NCI-H748 (cell line): ENCODE measurements around the gene RPL19.

Experiments
- DNase-seq: peaks from one replicate; lab custom pipeline; 2025; ENCODE audit not compliant: unreplicated experiment; lab: John Stamatoyannopoulos, UW

Gene RPL19

DNA sequence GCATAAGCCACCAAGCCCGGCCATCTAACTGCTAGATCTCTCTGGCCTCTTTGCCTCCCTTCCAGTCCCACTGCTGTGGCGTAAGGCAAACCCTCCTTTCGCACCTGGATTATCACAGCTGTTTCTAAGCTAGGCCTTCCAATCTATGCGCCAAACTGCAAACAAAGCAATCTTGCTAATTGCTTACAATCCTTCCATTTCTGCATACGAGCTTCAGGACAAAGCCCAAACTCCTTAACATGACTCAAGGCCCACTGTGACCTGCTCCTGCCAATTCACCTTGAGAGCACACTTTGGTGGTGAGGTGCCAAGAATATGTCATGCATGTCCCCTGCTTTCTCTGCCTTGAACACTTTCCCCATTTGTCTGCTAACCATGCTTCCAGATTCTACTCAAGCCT lies 28.1 kb upstream of the RPL19 start:
- DNase-seq, result no peak

DNA sequence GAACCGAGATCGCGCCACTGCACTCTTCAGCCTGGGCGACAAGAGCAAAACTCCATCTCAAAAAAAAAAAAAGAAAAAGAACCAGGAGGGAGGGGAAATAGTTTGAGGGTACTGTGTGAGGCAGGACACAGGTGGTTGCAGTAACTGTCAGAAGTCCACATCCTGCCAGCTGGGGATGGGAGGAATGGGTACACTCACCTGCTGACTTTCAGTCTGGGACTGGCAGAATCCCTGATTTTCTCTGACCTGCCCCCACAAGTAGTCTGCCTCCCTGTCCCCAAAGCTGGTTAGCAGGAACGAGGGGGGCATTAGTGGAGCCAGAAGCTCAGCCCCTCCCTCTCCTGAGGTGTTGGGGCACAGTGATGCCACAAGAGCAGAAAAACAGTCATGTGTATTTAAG lies 27.0 kb upstream of the RPL19 start:
- no peak for DNase-seq

DNA sequence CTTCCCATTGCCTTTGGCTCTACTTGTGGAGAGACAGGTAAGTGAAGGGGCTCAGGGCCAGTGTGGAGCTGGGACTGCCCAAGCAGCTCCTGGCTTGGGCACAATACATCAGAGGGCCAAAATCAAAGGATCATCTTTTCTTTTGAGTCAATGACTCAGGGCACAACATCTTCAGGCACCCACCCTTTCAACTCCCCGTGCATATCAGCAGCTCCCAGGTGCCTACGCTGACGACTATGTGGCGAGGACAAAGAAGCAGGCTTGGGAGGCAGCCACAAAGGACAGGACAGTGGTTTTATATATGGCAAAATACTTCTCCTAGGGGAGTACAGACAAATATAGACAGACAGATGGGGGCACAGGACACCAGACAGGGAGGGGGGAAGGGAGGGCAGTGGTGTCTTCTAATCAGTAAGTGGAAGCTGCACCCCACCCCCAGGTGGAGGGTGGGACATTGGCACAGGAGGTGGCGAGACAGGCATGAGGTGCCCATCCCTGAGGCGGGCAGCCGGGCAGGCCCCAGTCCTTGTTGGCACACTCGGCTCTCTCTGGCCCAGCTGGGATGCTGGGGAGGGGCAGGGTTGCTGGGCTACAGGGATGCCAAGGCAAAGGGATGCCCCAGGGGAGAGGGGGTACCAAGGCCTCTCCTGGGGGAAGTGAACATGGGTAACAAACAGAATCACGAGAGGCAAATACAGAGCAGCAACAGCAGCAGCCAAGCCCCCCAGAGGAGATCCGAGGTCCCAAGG lies 26.4 kb upstream of the RPL19 start:
- no peak for DNase-seq

DNA sequence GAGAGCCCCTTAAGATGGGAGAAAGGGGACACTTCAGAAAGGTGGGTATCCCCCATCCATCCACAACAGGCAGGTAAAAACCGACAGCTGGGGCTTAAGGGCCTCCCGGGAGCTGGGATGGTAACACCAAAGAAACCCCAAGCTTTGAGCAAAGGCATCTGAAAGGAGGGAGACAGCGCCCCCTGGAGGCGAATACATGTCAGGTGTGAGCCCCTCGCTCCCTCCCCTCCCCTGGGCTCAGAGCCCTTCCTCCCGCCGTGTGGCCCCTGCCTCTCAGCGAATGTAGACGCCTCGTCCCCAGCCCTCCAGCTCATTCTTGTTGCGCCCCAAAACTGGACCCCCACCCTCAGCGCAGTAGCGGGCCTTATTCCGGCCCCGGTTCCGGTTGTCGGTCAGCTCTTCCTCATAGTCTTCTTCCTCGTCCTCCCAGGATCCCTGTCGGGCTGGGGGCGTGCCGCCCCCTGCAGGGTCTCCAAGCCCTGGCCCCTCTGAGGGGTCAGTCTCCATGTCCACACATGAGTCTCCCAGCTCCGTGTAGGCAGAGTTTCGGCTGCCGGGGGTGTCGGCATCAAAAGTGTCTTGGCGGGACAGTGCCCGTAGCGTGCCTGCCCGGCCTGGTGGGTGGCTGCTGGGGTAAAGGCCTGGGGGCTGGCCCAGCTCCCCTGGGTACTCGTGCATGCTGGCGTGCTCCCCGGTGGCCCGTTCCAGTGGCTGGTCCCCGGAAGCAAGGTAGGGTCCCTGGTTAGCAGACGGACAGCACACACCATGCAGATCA lies 25.0 kb upstream of the RPL19 start:
- peak; percentile 66 for DNase-seq

DNA sequence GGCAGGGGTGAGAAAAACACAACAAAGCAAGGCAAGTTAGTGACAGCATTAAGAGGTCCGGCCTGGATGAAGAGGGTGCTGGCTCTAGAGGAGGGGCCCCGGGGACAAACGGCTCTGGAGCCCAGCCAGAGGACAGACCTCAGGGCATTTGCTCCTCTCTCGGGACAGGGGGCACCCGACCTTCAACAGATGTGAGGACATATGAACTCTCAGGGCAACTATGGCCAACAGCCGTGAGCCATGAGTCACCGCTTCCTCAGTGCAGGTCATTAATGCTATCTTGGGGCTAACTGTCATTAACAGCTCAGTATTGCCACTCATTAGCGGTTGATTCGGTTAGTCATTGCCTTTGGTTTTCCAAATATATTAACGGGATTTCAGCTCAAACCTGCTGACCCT lies 24.4 kb upstream of the RPL19 start:
- DNase-seq, result no peak

DNA sequence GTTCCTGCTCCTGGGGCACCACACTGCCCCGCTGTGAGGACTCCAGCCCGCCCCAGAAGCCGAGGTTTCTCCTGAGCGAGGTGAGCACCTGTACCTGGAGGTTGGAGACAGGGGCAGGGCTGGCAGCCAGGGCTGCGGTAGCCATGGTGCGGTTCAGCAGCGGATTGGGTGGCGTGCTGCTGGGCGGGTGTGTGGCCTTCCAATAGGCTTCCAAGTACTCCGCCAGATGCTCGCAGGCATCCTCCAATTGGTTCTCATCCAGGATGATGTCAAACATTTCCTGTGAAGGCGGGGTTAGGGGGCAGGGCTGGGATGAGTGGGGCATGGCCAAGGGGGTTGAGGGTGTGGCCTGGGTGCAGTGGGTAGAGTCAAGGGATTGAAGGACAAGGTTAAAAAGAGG lies 22.8 kb upstream of the RPL19 start:
- peak; percentile 20 for DNase-seq

DNA sequence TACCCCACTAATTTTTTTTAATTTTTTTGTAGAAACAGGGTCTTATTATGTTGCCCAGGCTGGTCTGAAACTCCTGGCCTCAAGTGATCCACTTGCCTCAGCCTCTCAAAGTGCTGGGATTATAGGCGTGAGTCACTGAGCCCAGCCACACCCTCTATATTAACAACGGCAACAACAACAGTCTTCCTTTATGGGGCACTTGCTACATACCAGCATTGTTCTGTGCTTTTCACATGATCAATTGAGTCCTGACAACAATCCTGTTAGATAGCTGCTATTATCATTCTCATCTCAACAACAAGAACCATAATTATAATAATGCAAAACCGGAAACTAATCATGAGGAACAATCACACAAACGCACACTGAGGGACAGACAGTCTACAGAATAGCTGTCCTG lies 21.5 kb upstream of the RPL19 start:
- peak; percentile 31 for DNase-seq

DNA sequence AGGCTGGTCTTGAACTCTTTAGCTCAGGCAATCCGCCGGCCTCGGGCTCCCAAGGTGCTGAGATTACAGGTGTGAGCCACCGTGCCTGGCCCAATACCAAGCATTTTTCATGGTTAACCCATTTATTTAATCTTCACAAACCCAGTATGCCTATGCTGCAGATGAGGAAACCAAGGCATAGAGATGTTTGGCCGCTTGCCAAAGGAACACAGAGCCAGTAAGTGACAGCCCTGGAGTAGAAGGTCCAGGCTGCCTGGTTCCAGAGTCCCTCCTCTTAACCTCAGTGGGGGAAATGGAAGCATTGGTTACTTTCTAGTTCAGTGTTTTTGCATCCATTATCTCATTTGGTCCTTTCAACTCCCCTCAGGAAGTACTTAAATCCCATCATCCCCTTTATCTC lies 18.8 kb upstream of the RPL19 start:
- DNase-seq, result no peak

DNA sequence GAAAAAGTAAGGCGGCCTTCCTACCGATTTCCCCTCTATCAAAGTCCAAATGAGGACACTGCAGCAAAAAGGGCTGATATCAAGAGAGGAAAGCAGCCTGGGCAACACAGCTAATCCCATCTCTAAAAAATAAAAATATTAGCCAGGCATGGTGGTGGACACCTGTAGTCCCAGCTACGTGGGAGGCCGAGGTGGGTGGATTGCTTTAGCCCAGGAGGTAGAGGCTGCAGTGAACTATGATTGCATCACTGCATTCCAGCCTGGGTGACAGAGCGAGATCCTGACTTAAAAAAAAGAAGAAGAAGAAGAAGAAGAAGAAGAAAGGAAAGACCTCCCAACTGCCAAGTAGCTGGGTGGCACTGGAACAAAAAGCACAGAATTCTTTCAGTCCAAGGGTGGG lies 17.0 kb upstream of the RPL19 start:
- DNase-seq, result no peak

DNA sequence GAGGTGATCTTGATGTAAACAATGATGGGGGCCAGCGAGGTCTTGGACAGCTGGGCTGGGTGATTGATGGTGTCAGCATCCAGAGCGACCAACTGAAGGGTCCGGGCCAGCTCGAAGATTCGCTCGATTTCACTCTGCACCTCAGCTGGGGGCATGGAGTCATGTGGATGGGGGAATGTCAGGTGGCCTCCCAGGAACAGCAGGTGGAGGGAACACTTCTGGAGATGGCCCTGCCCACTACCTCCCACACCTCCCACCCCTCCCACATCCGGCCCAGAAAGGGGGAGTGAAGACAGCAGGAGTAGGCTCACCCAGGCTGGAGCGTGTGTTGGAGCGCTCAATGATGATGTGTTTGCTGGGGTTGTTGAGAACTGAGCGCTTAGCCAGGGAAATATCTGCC lies 16.4 kb upstream of the RPL19 start:
- no peak for DNase-seq

DNA sequence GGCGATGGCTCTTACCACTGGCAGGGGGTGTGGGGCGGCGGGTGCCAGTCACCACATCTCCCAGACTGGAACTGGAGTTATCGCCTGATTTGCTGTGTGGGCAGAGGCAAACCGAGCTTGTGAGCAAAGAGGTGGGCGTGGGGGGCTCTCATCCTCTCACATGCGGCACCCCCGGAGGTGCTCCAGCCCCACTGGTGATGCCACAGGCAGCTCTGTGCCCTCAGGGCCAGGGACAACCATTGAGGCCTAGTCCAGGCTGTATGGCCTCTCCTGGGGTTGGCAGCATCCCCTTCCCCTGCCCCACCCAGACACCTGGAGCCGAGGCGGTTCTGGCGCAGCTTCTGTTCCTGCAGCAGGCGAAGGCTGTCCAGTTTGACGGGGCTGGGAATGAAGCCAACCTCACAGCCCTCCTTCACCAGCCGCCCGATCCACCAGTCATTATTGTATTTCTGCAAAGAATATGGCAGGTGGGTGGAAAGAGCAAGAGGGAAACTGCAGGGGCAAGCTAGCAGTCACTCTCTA lies 13.5 kb upstream of the RPL19 start:
- DNase-seq, result no peak

DNA sequence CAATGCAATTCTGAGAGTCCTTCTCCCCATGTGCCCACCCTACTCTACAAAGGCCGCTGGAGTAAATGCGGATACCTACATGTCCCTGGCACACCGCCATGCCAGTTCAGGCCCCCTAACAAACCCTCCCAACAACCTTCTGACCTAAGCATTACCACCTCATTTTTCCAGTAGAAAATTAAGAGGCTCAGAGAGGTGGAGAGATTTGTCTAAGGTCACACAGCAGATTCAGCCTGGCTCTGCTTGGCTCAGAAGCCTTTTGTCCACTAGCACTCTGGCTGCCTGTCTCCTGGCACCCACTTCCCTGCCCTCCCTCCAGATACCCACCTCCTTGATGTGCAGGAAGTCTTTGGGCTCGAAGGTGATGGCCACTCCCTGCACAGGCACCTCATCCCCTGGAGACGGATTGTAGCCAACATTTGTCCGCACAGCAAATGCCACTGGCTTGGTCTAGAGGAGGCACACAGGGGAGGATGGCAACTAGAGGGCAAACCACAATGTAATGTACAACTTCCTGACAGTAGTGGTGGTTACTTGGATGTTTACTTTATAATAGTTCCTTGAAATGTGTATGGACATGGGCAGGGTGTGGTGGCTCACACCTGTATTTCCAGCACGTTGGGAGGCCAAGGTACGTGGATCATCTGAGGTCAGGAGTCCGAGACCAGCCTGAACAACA lies 12.8 kb upstream of the RPL19 start:
- DNase-seq, result no peak

DNA sequence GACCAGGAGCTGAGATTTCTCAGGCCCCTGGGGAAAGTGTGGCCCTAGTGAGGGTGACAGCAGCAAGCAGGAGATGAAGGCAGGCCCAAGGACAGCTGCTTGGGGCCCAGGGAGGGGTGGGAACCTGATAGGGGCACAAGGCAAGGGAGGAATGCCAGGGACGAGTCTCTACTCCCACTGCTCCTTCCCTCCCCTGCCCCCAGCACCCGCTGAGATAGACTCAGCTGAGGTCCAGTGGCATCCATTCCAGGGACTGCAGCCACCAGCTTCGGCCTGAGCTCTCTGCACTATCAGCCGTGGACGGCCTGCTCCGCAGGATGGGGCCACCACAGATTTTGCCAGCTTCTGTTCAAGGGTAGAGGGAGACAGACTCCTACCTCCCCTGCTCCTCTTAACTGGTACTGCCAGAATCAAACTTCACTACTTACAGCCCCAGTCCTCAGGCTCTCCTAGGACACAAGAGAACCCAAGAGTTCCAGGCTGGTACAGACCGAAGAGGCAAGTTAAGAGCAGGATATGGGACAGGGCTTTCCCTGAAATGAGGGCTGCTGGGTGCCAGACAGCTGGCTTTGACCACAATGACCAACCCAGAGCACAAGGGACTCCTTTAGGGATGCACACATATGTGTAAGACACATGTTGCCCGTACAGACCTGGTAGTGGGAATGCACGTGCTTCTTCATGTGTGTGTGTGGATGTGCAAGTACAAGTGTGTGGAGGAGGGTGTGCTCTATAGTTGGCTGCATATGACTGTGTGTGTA lies 8.2 kb upstream of the RPL19 start:
- no peak for DNase-seq

DNA sequence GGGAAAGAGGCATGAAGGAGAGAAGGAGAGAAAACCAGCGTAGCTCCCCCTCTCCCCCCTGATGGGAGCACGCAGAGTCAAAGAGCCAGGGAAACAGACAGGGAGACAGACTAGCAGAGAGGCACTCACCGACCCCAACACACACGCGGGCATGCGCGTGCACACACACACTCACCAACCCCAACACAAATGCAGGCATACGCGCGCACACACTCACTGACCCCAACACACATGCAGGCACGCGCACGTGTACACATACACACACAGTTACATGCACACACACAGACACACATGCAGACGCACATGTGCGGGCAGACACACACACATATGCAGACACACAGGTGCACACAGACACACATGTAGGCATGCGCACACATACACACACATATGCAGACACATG lies 7.2 kb upstream of the RPL19 start:
- DNase-seq, result no peak

DNA sequence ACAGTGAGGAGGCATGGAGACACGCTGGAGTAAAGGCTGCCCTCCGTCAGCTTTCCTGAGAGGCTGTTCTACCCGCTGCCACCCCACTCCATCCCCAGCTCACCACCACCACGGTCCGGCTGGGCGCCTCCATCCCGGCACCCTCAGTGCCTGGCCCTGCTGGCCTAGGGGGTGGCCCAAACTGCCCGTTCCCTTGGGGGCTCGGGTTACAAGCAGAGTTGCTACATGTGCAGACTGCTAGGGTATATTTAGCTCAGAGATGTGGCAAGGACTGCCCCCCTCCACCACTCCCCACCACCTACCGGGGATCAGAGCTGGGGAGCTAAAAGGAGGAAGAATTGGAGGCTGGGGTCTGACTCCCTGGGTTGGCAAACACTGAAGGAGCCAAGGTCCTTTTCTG lies 6.7 kb upstream of the RPL19 start:
- no peak for DNase-seq

DNA sequence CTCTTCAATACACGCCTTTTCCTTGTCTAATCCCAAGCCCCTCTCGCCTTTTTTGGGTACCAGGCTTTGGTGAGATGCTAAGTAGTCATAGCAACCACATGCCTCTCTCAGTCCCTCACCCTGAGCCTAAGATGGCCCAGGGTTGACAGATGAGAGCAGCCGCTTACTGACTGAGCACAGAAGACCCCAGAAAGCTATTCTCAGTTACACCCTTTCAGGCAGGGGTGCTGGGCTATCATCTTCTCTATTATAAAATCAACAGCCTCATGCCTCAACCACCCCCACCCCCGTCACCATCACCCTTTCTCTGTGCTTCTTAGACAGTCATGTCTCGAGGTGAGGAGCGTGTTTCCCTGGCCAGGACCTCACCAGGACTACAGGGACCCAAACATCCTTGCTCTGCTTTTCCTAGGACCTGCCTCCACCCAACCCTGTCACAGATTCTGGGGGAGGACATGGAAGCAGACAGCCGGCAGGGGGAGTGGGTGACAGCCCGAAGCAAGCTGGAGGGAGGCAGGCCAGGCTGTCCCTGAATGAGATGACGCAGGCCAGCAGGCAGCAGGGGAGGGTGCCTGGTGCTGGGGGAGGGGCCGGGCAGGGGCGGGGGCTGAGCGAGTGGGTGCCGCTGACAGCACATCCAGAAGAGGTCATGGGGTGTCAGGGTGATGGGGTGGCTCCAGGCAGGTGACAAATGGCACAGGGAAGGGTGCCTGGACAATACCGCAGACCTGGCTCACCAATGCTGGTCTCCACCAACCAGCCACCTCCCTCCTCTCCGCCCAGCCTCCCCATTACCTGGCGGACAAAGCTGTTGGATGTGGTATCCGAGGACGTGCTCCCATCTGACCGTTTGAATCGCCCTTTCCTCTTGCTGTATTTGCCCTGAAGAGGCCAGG lies 5.7 kb upstream of the RPL19 start:
- DNase-seq, result no peak

DNA sequence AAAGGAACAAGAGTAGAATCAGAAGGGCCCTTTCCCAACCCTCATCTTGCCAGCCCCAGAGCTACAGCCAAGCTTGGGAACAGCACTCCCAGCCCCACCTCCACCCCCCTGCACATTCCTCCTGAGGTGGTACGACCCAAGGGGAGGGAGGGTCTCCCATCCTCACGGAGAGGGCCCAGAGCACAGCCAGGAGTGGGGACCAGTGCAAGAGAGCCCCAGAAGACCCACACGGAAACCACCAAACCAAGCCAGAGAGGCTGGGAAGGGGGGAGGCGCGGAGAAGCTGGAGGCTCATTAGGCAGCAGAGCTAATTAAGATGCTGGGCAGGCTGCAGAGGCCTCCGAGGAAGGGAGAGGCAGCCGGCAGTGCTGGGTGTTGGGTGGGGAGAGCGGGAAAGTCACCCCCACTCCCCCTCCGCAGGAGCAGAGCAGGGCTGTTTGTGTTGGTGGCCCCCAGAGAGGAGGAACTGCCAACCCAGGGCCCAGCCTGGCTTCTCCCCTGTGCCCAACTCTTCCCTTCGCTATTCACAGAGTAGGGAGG lies 5.0 kb upstream of the RPL19 start:
- no peak for DNase-seq

DNA sequence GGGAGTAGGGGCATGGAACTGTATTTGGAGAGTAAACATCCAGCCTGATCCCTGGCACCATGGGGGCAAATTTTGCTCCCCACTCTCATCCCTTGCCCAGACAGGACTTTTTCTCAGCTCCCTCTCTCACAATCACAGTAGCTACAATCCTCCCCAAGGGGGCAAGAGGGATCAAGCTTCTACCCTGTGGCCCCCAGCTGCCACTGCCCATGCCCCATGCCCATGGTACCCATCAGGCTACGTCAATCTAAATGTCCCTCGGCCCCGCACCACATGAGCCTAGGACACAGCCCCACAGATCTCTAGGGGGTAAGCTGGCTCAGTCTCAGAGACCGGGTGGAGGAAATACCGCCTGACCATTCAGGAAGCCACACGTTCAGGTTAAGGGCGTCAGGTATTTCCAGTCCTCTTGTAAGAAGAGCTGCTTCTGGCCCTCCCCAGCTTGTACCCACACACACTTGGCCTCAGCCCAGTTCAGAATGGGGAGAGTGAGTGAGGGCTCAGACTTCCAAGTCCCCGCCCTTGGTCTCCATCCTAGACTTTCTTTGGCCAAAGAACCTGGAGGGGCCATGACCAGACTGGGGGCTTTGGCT lies 4.4 kb upstream of the RPL19 start:
- DNase-seq, result no peak

DNA sequence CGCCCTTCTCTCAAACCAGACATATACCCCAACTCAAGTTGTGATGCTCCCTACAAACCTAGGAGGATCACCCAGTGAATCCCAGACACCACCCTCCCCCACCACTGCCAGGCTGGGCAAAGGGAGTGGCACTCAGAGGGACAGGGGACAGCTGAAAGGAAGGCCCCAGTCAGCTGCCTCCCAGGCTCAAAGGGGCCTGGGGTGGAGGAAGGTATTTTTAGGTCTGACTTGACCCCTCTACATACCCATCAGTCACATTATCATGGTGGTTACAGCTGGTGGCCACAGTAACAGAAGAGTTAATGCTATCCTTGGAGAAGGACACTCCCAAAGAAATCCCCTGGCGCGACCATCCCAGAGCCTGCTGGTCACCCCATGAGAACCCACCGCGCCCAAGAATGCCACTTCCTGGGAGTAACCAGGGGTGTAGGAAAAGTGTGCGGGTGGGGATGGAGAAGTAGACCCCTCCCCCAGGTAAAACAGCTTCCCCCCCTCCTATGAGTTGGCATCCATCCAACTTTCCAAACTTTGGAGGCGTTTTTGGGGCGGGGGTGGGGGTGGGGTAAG lies 3.8 kb upstream of the RPL19 start:
- peak; percentile 41 for DNase-seq
